H1 (cell line): ENCODE results near the gene GLDC.

ENCODE experiments used
- SP2 ChIP-seq: IDR thresholded peaks from 2 replicates; pipeline ENCODE4 v1.6.1; 2012; ENCODE audit warnings: mild to moderate bottlenecking, low read length, inconsistent platforms
- TF ChIP-seq, protein P1 (sequence below): fragments of 300-600 bp; sonication (generic); IDR thresholded peaks from 2 replicates; pipeline ENCODE4 v1.7.1; 2012; ENCODE audit warnings: low read length, moderate library complexity, mild to moderate bottlenecking, inconsistent platforms; ENCODE audit not compliant: insufficient replicate concordance
- TF ChIP-seq, protein P2 (sequence below), 3 experiments: IDR thresholded peaks; 1 replicate in 2 of 3; 2 replicates in 1 of 3; pipeline versions ENCODE4 v1.5.1 to v1.6.1; 2011; ENCODE audit warnings: low read length in 3 of 3, mild to moderate bottlenecking in 3 of 3, inconsistent platforms in 2 of 3, low read depth in 1 of 3, moderate library complexity in 1 of 3; ENCODE audit not compliant: insufficient read depth in 1 of 3; ENCODE audit errors: control extremely low read depth in 1 of 3

DNA sequence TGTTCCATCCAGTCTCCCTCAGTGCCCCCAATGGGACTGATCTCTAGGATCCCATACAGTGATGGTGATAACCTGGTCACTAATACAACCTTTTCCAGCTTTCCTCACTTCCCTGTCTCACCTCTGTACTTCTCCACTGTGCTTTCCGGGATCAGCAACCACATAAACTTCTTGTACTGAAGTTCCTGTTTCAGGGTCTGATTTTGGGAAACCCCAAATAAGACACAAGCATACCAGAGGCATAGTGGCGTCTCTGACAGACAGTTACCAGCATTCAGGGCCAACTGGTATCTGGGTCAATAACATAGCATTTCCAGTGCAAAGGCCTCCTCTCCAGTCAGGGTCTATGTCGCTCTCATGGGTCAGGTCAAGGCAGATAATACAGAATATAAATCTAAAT lies 64.3 kb downstream of the GLDC start:
- TF ChIP-seq, protein P1, sequence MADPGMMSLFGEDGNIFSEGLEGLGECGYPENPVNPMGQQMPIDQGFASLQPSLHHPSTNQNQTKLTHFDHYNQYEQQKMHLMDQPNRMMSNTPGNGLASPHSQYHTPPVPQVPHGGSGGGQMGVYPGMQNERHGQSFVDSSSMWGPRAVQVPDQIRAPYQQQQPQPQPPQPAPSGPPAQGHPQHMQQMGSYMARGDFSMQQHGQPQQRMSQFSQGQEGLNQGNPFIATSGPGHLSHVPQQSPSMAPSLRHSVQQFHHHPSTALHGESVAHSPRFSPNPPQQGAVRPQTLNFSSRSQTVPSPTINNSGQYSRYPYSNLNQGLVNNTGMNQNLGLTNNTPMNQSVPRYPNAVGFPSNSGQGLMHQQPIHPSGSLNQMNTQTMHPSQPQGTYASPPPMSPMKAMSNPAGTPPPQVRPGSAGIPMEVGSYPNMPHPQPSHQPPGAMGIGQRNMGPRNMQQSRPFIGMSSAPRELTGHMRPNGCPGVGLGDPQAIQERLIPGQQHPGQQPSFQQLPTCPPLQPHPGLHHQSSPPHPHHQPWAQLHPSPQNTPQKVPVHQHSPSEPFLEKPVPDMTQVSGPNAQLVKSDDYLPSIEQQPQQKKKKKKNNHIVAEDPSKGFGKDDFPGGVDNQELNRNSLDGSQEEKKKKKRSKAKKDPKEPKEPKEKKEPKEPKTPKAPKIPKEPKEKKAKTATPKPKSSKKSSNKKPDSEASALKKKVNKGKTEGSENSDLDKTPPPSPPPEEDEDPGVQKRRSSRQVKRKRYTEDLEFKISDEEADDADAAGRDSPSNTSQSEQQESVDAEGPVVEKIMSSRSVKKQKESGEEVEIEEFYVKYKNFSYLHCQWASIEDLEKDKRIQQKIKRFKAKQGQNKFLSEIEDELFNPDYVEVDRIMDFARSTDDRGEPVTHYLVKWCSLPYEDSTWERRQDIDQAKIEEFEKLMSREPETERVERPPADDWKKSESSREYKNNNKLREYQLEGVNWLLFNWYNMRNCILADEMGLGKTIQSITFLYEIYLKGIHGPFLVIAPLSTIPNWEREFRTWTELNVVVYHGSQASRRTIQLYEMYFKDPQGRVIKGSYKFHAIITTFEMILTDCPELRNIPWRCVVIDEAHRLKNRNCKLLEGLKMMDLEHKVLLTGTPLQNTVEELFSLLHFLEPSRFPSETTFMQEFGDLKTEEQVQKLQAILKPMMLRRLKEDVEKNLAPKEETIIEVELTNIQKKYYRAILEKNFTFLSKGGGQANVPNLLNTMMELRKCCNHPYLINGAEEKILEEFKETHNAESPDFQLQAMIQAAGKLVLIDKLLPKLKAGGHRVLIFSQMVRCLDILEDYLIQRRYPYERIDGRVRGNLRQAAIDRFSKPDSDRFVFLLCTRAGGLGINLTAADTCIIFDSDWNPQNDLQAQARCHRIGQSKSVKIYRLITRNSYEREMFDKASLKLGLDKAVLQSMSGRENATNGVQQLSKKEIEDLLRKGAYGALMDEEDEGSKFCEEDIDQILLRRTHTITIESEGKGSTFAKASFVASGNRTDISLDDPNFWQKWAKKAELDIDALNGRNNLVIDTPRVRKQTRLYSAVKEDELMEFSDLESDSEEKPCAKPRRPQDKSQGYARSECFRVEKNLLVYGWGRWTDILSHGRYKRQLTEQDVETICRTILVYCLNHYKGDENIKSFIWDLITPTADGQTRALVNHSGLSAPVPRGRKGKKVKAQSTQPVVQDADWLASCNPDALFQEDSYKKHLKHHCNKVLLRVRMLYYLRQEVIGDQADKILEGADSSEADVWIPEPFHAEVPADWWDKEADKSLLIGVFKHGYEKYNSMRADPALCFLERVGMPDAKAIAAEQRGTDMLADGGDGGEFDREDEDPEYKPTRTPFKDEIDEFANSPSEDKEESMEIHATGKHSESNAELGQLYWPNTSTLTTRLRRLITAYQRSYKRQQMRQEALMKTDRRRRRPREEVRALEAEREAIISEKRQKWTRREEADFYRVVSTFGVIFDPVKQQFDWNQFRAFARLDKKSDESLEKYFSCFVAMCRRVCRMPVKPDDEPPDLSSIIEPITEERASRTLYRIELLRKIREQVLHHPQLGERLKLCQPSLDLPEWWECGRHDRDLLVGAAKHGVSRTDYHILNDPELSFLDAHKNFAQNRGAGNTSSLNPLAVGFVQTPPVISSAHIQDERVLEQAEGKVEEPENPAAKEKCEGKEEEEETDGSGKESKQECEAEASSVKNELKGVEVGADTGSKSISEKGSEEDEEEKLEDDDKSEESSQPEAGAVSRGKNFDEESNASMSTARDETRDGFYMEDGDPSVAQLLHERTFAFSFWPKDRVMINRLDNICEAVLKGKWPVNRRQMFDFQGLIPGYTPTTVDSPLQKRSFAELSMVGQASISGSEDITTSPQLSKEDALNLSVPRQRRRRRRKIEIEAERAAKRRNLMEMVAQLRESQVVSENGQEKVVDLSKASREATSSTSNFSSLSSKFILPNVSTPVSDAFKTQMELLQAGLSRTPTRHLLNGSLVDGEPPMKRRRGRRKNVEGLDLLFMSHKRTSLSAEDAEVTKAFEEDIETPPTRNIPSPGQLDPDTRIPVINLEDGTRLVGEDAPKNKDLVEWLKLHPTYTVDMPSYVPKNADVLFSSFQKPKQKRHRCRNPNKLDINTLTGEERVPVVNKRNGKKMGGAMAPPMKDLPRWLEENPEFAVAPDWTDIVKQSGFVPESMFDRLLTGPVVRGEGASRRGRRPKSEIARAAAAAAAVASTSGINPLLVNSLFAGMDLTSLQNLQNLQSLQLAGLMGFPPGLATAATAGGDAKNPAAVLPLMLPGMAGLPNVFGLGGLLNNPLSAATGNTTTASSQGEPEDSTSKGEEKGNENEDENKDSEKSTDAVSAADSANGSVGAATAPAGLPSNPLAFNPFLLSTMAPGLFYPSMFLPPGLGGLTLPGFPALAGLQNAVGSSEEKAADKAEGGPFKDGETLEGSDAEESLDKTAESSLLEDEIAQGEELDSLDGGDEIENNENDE: no peak
- TF ChIP-seq SP2: no peak
- TF ChIP-seq, protein P2, sequence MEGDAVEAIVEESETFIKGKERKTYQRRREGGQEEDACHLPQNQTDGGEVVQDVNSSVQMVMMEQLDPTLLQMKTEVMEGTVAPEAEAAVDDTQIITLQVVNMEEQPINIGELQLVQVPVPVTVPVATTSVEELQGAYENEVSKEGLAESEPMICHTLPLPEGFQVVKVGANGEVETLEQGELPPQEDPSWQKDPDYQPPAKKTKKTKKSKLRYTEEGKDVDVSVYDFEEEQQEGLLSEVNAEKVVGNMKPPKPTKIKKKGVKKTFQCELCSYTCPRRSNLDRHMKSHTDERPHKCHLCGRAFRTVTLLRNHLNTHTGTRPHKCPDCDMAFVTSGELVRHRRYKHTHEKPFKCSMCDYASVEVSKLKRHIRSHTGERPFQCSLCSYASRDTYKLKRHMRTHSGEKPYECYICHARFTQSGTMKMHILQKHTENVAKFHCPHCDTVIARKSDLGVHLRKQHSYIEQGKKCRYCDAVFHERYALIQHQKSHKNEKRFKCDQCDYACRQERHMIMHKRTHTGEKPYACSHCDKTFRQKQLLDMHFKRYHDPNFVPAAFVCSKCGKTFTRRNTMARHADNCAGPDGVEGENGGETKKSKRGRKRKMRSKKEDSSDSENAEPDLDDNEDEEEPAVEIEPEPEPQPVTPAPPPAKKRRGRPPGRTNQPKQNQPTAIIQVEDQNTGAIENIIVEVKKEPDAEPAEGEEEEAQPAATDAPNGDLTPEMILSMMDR (IDR thresholded peaks at IDR 0.05; ENCODE audit: control extremely low read depth in 1 of 3, insufficient read depth in 1 of 3, low read depth in 1 of 3, low read length in 3 of 3): no peak
